ENCODE results near the gene ALOX15.

DNA sequence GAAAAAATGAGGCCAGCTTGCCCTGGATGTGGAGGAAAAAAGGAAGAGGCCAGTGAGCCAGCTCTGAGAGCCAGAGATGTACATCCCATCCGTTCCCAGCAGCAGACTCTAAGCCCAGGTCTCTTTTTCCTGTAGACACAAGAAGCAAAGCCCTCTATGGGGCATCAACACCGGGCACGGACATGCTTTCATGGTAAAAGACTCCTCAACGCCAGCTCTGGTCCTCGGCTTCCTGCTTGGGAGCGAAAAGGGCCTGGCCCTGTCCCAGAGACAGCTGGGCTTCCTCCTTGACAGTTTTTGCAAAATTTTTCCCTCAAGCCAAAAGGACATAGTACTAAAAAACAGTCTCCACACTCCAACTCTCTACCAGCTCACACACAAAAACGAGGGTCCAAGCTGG is 35.3 kb upstream of the ALOX15 start:
- no peak for TF ChIP-seq POLR2AphosphoS5 (IDR thresholded peaks at IDR 0.05)
- TF ChIP-seq, protein P1, sequence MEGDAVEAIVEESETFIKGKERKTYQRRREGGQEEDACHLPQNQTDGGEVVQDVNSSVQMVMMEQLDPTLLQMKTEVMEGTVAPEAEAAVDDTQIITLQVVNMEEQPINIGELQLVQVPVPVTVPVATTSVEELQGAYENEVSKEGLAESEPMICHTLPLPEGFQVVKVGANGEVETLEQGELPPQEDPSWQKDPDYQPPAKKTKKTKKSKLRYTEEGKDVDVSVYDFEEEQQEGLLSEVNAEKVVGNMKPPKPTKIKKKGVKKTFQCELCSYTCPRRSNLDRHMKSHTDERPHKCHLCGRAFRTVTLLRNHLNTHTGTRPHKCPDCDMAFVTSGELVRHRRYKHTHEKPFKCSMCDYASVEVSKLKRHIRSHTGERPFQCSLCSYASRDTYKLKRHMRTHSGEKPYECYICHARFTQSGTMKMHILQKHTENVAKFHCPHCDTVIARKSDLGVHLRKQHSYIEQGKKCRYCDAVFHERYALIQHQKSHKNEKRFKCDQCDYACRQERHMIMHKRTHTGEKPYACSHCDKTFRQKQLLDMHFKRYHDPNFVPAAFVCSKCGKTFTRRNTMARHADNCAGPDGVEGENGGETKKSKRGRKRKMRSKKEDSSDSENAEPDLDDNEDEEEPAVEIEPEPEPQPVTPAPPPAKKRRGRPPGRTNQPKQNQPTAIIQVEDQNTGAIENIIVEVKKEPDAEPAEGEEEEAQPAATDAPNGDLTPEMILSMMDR (IDR thresholded peaks at IDR 0.05): no peak
- TF ChIP-seq EP300 (IDR thresholded peaks at IDR 0.05): no peak

Measured in gastroesophageal sphincter (tissue), 3 donors.